IPS-18a (cell line): Measurements from ENCODE around the gene MARCHF9.
A peak's percentile ranks its signal among the peaks of the same experiment; 100 is the strongest.

Experiments
- H3K27ac ChIP-seq: one replicate; pipeline ENCODE4 v1.5.1; 2013; ENCODE audit warnings: low read length
- H3K27me3 ChIP-seq: one replicate; pipeline ENCODE4 v1.6.1; 2013; ENCODE audit warnings: mild to moderate bottlenecking, low read length; ENCODE audit not compliant: control insufficient read depth, insufficient read depth
- H3K36me3 ChIP-seq: one replicate; pipeline ENCODE4 v1.6.1; 2013; ENCODE audit warnings: low read depth, low read length; ENCODE audit not compliant: control insufficient read depth
- H3K4me1 ChIP-seq: one replicate; pipeline ENCODE4 v1.6.1; 2013; ENCODE audit warnings: low read depth, low read length; ENCODE audit not compliant: control insufficient read depth
- H3K4me3 ChIP-seq: one replicate; pipeline ENCODE4 v1.5.1; 2013; ENCODE audit warnings: low read length
- H3K9ac ChIP-seq: one replicate; pipeline ENCODE4 v1.6.1; 2013; ENCODE audit warnings: mild to moderate bottlenecking, low read length, moderate library complexity
- H3K9me3 ChIP-seq: one replicate; pipeline ENCODE4 v1.6.1; 2013; ENCODE audit warnings: low read depth, low read length; ENCODE audit not compliant: control insufficient read depth

MARCHF9 gene

GRCh38 chr12:57735952-57736740, 18.8 kb upstream of the MARCHF9 start:
- peaks cover 100% of the 10 kb centered on the region for H3K27me3 ChIP-seq
- H3K4me1 ChIP-seq: peaks cover 16% of the 10 kb centered on the region
- peak overlapping the region; percentile 16 for H3K9ac ChIP-seq
- no peaks in the 10 kb centered on the region for H3K9me3 ChIP-seq
- H3K27ac ChIP-seq: no peak overlapping the region
- no peaks in the 10 kb centered on the region for H3K36me3 ChIP-seq
- H3K4me3 ChIP-seq: peak overlapping the region; percentile 54

- Histone ChIP-seq H3K9ac (no peak overlapping the region), H3K4me3 (peak overlapping the region; percentile 54), H3K27me3 (peaks cover 100% of the 10 kb centered on the region), H3K4me1 (peaks cover 16% of the 10 kb centered on the region), H3K9me3 (no peaks in the 10 kb centered on the region), H3K27ac (no peak overlapping the region), H3K36me3 (no peaks in the 10 kb centered on the region)
Measured at GRCh38 chr12:57736741-57737466, 18.0 kb upstream of the MARCHF9 start.

GRCh38 chr12:57737467-57738460, 17.1 kb upstream of the MARCHF9 start:
- H3K9ac ChIP-seq: no peak overlapping the region
- peak overlapping the region; percentile 54 for H3K4me3 ChIP-seq
- H3K36me3 ChIP-seq: no peaks in the 10 kb centered on the region
- H3K27me3 ChIP-seq: peaks cover 95% of the 10 kb centered on the region
- H3K4me1 ChIP-seq: peaks cover 16% of the 10 kb centered on the region
- no peaks in the 10 kb centered on the region for H3K9me3 ChIP-seq
- no peak overlapping the region for H3K27ac ChIP-seq

GRCh38 chr12:57738661-57739237, 16.2 kb upstream of the MARCHF9 start, which contains the start of gene AGAP2:
Gene AGAP2, minus strand, starts transcription at chr12:57738742. Its CDS starts 496 bp downstream, at chr12:57738246.
- Histone ChIP-seq H3K27me3 (peaks cover 88% of the 10 kb centered on the region), H3K9me3 (no peaks in the 10 kb centered on the region), H3K27ac (no peak within 1 kb of the TSS), H3K9ac (no peak within 1 kb of the TSS), H3K4me1 (peaks cover 16% of the 10 kb centered on the region), H3K36me3 (no peaks in the 10 kb centered on the region), H3K4me3 (peak within 1 kb of the TSS; percentile 55)

GRCh38 chr12:57739387-57739786, 15.5 kb upstream of the MARCHF9 start:
- Histone ChIP-seq H3K9me3 (no peaks in the 10 kb centered on the region), H3K27me3 (peaks cover 84% of the 10 kb centered on the region), H3K9ac (no peak overlapping the region), H3K36me3 (no peaks in the 10 kb centered on the region), H3K4me3 (peak overlapping the region; percentile 55), H3K4me1 (peaks cover 16% of the 10 kb centered on the region), H3K27ac (no peak overlapping the region)

- Histone ChIP-seq H3K27me3 (peaks cover 77% of the 10 kb centered on the region), H3K36me3 (no peaks in the 10 kb centered on the region), H3K27ac (no peak overlapping the region), H3K4me3 (no peak overlapping the region), H3K9ac (no peak overlapping the region), H3K9me3 (no peaks in the 10 kb centered on the region), H3K4me1 (peaks cover 16% of the 10 kb centered on the region)
Measured at GRCh38 chr12:57739914-57740538, 14.9 kb upstream of the MARCHF9 start.

GRCh38 chr12:57740656-57741412, 14.1 kb upstream of the MARCHF9 start:
- Histone ChIP-seq H3K36me3 (no peaks in the 10 kb centered on the region), H3K27ac (no peak overlapping the region), H3K27me3 (peaks cover 69% of the 10 kb centered on the region)

GRCh38 chr12:57741413-57741789, 13.5 kb upstream of the MARCHF9 start:
- no peak overlapping the region for H3K4me3 ChIP-seq
- peaks cover 2% of the 10 kb centered on the region for H3K36me3 ChIP-seq
- no peak overlapping the region for H3K9ac ChIP-seq
- no peaks in the 10 kb centered on the region for H3K9me3 ChIP-seq
- no peak overlapping the region for H3K27ac ChIP-seq
- H3K27me3 ChIP-seq: peaks cover 63% of the 10 kb centered on the region
- peaks cover 8% of the 10 kb centered on the region for H3K4me1 ChIP-seq

More at GRCh38 chr12:57740656-57741412, 14.1 kb upstream of the MARCHF9 start:
- H3K4me1 ChIP-seq: peaks cover 8% of the 10 kb centered on the region
- no peak overlapping the region for H3K9ac ChIP-seq
- no peak overlapping the region for H3K4me3 ChIP-seq
- H3K9me3 ChIP-seq: no peaks in the 10 kb centered on the region

GRCh38 chr12:57741844-57742738, 12.8 kb upstream of the MARCHF9 start:
- Histone ChIP-seq H3K27ac (no peak overlapping the region), H3K9me3 (no peaks in the 10 kb centered on the region), H3K27me3 (peaks cover 56% of the 10 kb centered on the region), H3K9ac (no peak overlapping the region), H3K36me3 (peaks cover 9% of the 10 kb centered on the region), H3K4me3 (no peak overlapping the region), H3K4me1 (peaks cover 8% of the 10 kb centered on the region)
